Heart left ventricle (tissue), 16 donors: ENCODE data around the gene TATDN2. TPM values are rescaled to one million over a fixed set of nuclear protein-coding genes. Genes with fewer than 3 reads are reported as not detected.

Source experiments
- ATAC-seq, 4 donors: fragments of 200-7000 bp; cut with Tn5 transposase; one replicate each; pipeline ENCODE4 v1.9.1; 2020 to 2022; ENCODE audit warnings: moderate library complexity in 4 of 4, mild to moderate bottlenecking in 3 of 4, moderate number of reproducible peaks in 1 of 4
- DNase-seq, 5 donors: peaks; one replicate each; pipeline ENCODE4 v3.0.0-alpha.2; 2020
- H3K27ac ChIP-seq, 12 donors: fragments of 200-600 bp; sonication (generic) in 4 of 12; one replicate each; pipeline versions ENCODE4 v1.5.0 to v1.8.0; 2016 to 2022; ENCODE audit warnings: mild to moderate bottlenecking in 2 of 12
- H3K27me3 ChIP-seq, 9 donors: fragments of 200-600 bp; sonication (generic) in 2 of 9; one replicate each; pipeline versions ENCODE4 v1.5.1 to v1.8.0; 2016 to 2022; ENCODE audit warnings: mild to moderate bottlenecking in 3 of 9
- H3K36me3 ChIP-seq, 9 donors: fragments of 200-600 bp; sonication (generic) in 2 of 9; one replicate each; pipeline versions ENCODE4 v1.5.0 to v1.8.0; 2018 to 2022; ENCODE audit warnings: mild to moderate bottlenecking in 2 of 9
- H3K4me1 ChIP-seq, 12 donors: fragments of 200-600 bp; sonication (generic) in 4 of 12; one replicate each; pipeline versions ENCODE4 v1.5.0 to v1.8.0; 2016 to 2022; ENCODE audit warnings: mild to moderate bottlenecking in 3 of 12
- H3K4me3 ChIP-seq, 12 donors: fragments of 200-600 bp; sonication (generic) in 4 of 12; one replicate each; pipeline versions ENCODE4 v1.5.0 to v1.8.0; 2017 to 2022; ENCODE audit warnings: mild to moderate bottlenecking in 9 of 12, moderate library complexity in 4 of 12
- H3K9me3 ChIP-seq, 12 donors: fragments of 200-600 bp; sonication (generic) in 4 of 12; one replicate each; pipeline versions ENCODE4 v1.5.0 to v1.8.0; 2016 to 2022; ENCODE audit warnings: mild to moderate bottlenecking in 1 of 12
- CTCF ChIP-seq, 12 donors: fragments of 200-600 bp; sonication (generic) in 4 of 12; IDR thresholded peaks; one replicate each; pipeline versions ENCODE4 v1.5.0 to v1.8.0; 2018 to 2022; ENCODE audit warnings: antibody characterized with exemption in 12 of 12, mild to moderate bottlenecking in 5 of 12
- POLR2A ChIP-seq, 2 donors: fragments of 450-650 bp; IDR thresholded peaks; one replicate each; pipeline ENCODE4 v1.6.1; 2017; ENCODE audit warnings: antibody characterized with exemption in 2 of 2, mild to moderate bottlenecking in 2 of 2, moderate library complexity in 2 of 2
- WGBS, 4 donors: extraction: QIAGEN DNeasy Blood & Tissue Kit in 2 of 4; methylation state at CpG; one replicate each; pipeline versions ENCODE4 v1.1.5 to v1.1.7; 2013 to 2018; 5-methylcytosine and 5-hydroxymethylcytosine counted together
- intact Hi-C, 10 donors: fragments of 100-400 bp; cut with DNase I; formaldehyde crosslinking; loops; one replicate each; pipeline versions ENCODE4 v1.11.1 to v1.14.2; 2022
- polyA plus RNA-seq, 2 donors: library from polyadenylated mRNA; stranded (reverse); fragments of 200-250 nt; gene quantifications; one replicate each; pipeline ENCODE4 v1.2.3, GENCODE V29; 2013
- total RNA-seq, 9 donors: library from RNA; depleted of rRNA in 2 of 9; stranded (reverse); fragments of >200 nt in 2 of 9; fragmentation: NEBNext Ultra II Directional in 3 of 9; extraction: Animal tissue kit (Norgen Biotek cat#: 25700) in 3 of 9; gene quantifications; one replicate each; pipeline versions ENCODE4 v1.1.0 to v1.2.4, GENCODE V29; 2016 to 2023
- donor health status: ischemic (EF 13 %, LVEDD 7.1; RV severe dilation, severe dysfunction).
- donor health status: healthy with polysubstance abuse.
- donor health status: DM: no; HTN: yes; CAD: no.
- donor health status: DM: no; HTN: no; CAD: no.
- donor health status: ischemic (EF 25% LVEDD 6.9; RV normal size, moderate dysfunction).
- donor health status: ischemic (EF 25% LVEDD 5.7; RV mildly dilated, moderate dysfunction).
- donor health status: healthy.
- donor health status: DM: yes; HTN: yes; CAD: no.
- donor health status: ischemic (EF 35%, LVEDD 5.7; RV mildly dilated, moderate dysfunction).
- donor health status: nonischemic (EF 11% LVEDD 7.7; RV severe dilation, severe dysfunction).
- donor health status: DM: yes; HTN: yes; CAD: no.
- donor health status: PGD.
- donor health status: ischemic (EF 29% LVEDD 5.4; RV normal size, mild dysfunction).
- donor health status: nonischemic (EF 23%, LVEDD 6.1; RV moderate dilation, normal function).

Gene TATDN2
- total and polyA plus RNA-seq, 11 donors: 8.6 to 31.6 (median 16.8) TPM

DNA sequence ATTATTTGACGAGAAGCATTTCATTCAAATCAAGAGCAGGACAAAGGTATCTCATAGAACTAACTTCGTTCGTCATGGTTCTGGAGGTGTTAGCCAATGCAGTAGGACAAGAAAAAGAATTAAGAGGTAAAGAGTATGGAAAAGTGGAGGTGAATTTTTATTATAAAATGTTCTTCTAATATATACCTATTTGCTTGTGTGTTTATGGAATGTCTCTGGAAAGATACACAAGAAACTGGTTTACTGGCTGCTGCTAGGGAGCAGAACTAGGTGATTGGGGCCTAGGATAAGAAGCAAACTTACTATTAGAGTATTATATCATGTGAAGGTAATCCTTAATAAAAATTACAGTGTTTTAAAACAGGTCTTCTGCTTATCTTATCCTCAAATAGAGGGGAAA is 30.9 kb upstream of the TATDN2 start:
- Histone ChIP-seq H3K36me3 (peaks cover 0 to 30% (median 6%) of the 10 kb centered on the region in 9 donors), H3K27ac (no peak overlapping the region), H3K9me3 (peaks cover 0 to 10% (median 0%) of the 10 kb centered on the region in 12 donors), H3K27me3 (no peaks in the 10 kb centered on the region), H3K4me3 (no peak overlapping the region), H3K4me1 (peaks cover 0 to 19% (median 0%) of the 10 kb centered on the region in 12 donors)
- DNase-seq (no peak), ATAC-seq (no peak)
- WGBS, 4 donors: 80 to 100% (median 97%) methylated on average over 3 of the region's 3 CpGs
- intact Hi-C loops: no loop called here
- TF ChIP-seq POLR2A (IDR thresholded peaks at IDR 0.05) (no peak), CTCF (IDR thresholded peaks at IDR 0.05) (no peak)

GRCh38 chr3:10219737-10220136 is 28.5 kb upstream of the TATDN2 start:
- no peak for ATAC-seq
- intact Hi-C loops: loop anchor here in 6 of 10 donors (2.0 to 10.0 kb wide), 4 partner anchors 52 to 285 kb away; partner anchors contain the start of genes CRELD1 (in 2 of the 6) and IRAK2 (in 1 of the 6)
- H3K27ac ChIP-seq: no peak overlapping the region

DNA sequence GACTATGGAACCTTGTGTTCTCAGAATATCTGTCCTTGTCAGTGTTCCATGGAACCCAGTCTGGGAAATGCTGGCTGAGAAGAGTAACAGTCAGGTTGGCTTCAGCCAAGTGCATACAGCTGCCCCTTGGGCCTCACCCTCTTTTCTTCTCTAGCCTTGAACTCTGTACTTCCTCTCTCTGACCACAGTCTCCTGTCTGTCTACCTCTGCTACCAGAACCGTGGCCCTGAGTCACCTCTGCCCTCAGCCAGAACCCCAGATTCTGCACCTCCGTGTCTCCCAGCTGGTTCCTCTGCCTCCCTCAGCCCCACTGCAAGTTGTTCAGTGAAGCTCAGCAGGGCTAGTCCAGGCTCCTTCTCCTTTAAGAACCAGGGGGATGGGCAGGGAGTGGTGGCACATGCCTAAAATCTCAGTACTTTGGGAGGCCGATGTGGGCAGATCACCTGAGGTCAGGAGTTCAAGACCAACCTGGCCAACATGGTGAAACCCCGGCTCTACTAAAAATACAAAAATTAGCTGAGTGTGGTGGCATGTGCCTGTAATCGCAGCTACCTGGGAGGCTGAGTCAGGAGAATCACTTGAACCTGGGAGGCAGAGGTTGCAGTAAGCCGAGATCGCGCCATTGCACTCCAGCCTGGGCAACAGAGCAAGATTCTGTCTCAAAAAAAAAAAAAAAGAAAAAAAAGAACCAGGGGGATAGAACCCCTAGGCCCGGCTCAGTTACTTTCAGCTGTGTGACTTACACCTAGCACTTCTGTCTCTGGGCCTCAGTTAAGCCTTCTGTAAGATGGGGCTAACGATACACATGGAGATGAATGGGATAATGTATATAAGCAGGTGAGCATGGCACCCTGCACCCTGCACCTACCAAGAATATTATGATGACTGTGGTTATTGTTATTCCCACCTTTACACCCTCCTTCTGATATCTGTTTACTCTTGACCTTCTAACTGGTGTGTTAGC is 24.3 kb upstream of the TATDN2 start:
- Histone ChIP-seq H3K27me3 (no peaks in the 10 kb centered on the region), H3K36me3 (peaks cover 0 to 22% (median 3%) of the 10 kb centered on the region in 9 donors), H3K27ac (no peak overlapping the region), H3K9me3 (no peaks in the 10 kb centered on the region), H3K4me1 (peaks cover 0 to 55% (median 4%) of the 10 kb centered on the region in 12 donors), H3K4me3 (no peak overlapping the region)
- DNase-seq (no peak), ATAC-seq (no peak)
- WGBS, 4 donors: 81 to 90% (median 89%) methylated on average over 10 of the region's 10 CpGs
- intact Hi-C loops: loop anchor here in 9 of 10 donors (2.0 to 10.0 kb wide), 6 partner anchors 57 to 291 kb away; partner anchors contain the start of genes IRAK2 (in 5 of the 9) and CRELD1 (in 3 of the 9)
- TF ChIP-seq CTCF (IDR thresholded peaks at IDR 0.05) (no peak), POLR2A (IDR thresholded peaks at IDR 0.05) (no peak)

More at GRCh38 chr3:10219737-10220136, 28.5 kb upstream of the TATDN2 start:
- H3K4me3 ChIP-seq: no peak overlapping the region
- peaks cover 0 to 36% (median 6%) of the 10 kb centered on the region in 9 donors for H3K36me3 ChIP-seq
- H3K27me3 ChIP-seq: no peaks in the 10 kb centered on the region
- H3K9me3 ChIP-seq: peaks cover 0 to 10% (median 0%) of the 10 kb centered on the region in 12 donors
- H3K4me1 ChIP-seq: peaks cover 0 to 33% (median under 1%) of the 10 kb centered on the region in 12 donors
- TF ChIP-seq CTCF (IDR thresholded peaks at IDR 0.05): no peak
- no peak for TF ChIP-seq POLR2A (IDR thresholded peaks at IDR 0.05)
- no peak for DNase-seq
- WGBS, 4 donors: 75 to 82% (median 77%) methylated on average over 9 of the region's 9 CpGs
